SHP77 treated with DMSO at 0.1 percent for 48 hours (cell line): ENCODE data around the gene AXL.
"Not testable (repeated sequence)": the region's sequence is repeated elsewhere in the genome, so short reads cannot be mapped to it uniquely, and the experiment has no call there.

Source experiments
- DNase-seq: peaks from one replicate; lab custom pipeline; 2025; lab: John Stamatoyannopoulos, UW

AXL gene

DNA sequence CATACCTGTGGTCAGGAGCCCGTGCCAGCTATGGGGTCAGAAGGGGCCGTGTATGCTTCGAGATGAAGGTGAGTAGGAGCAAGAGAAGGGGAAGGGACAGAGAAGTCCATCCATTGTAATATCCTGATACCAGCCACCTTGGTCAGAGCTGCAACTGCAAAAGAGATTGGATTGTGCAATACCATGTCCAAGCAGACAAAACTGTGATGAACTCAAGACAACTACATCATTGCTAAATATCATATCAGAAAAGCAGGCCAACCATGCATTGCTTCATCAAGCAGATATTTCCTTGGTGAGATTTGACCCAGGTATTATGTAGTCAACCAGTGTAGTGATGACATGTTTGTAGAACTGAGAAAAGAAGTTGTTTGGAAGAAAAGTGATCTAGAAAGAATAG lies 57.2 kb downstream of the AXL start:
- no peak for DNase-seq

DNA sequence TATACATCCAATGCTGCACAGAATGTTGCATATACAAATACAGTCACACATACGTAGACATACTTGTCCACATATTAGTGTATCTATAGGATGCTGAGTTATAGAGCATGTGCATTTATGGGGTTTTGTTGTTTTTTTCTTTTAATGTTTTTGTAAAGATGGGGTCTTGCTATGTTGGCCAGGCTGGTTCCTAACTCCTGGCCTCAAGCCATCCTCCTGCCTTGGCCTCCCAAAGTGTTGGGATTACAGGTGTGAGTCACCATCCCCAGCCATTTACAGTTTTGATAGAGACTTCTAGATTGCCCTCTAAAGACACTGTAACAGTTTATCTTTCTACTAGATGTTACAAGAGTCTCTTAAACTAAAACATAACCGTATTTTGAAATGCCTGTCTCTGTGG lies 59.5 kb downstream of the AXL start:
- no peak for DNase-seq

DNA sequence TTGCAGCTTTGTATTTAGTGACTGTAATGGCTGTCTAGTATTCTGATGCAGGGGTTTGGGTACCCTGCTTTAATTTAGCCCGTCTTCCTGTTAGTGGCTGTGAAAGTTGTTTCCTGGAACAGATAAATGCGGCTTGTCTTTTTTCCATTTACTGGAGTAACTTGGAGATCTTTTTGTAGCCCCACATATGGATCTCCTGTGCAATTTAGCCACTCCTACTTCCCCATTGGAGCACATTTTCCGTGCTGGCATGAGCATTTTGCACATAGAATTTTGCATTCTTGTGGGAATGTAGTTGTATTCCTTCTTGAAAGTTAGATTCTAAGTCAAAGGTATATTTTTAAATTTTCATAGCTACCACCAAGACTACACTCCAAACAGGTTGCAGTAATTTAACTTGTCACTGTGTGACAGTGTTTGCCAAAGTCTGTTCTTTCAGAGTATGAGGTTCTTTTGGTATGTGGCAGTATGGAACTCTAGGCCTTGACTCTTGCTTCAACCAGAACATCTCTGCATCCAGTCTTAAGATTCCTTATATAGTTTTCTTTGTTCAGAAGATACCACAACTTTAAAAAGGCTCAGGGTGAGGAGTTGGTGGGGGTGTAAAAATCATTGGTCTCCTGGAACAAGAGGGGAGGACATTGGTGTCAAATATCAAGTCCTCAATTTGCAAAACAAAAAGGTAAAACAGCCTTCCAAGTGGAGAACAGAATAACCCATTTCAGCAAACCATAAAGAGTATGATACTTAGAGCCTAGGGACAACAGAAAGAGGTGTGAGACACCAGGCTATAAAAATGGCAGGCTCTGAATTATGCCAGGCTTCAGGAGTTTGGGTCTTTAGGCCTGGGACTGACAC lies 69.9 kb downstream of the AXL start:
- no peak for DNase-seq

DNA sequence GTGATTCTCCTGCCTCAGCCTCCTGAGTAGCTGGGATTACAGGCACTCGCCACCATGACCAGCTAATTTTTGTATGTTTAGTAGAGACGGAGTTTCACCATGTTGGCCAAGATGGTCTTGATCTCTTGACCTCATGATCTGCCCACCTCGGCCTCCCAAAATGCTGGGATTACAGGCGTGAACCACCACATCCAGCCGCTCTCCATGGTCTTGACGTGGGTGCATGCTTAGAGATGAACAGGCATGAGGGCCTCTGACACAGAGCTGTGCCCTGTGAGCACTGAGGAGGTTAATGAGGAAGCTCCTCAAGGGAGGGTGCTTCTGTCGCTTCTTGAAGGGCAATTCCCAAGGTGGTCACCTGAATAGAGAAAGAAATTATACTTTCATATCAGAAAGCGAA lies 70.8 kb downstream of the AXL start:
- not testable (repeated sequence) for DNase-seq

DNA sequence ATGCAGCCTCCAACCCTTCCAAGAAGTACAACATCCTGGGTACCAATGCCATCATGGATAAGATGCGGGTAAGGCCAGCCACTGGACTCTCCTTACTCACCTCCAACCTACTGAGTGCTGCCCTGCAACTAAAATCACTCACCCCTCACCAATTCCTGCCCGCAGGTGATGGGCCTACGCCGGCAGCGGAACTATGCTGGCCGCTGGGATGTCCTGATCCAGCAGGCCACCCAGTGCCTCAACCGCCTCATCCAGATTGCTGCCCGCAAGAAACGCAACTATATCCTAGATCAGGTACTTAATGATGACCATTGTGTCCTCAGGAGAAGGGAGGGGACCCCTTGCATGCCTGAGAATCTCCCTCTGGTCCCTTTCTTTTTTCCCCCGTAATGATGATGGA lies 75.4 kb downstream of the AXL start:
- no peak for DNase-seq

DNA sequence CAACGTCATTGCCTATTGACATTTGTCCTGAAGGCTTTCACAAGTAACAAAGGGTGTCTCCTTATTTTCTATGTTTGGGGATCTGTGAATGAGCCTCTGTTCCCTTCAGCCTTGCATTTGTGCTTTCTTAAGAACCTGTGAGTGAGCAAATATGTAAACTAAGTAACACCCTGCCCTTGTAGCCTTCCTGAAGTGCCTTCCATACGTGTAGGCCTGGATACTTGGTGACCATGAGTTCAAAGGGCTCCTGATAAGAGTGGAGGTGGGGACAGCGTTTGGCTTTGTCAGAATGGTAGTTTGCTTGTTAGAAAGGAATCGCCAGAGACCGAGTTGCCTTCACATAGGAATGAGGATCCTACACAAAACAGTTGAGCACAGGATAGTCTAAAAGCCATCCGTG lies 76.5 kb downstream of the AXL start:
- no peak for DNase-seq

DNA sequence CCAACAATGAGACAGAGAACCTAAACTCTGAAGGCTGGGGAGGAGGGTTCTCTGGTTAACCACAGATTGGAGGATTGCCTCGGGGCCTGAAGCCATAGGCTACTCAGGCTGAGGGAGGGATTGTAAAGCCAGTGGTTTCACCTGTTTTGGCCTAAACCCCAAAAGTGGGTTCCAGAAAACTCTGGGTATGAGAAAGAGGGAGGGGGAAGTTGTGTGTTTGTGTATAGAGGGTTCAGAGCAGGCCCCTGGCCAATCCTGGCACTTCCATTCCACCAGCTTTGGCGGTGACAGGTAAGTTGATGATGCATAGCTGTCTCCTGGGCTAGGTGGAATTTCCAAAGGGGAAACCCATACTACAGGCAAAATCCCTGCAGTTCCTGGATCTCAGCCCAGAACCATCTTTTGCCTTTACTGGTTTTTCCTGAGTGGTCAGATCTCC lies 77.4 kb downstream of the AXL start:
- no peak for DNase-seq

DNA sequence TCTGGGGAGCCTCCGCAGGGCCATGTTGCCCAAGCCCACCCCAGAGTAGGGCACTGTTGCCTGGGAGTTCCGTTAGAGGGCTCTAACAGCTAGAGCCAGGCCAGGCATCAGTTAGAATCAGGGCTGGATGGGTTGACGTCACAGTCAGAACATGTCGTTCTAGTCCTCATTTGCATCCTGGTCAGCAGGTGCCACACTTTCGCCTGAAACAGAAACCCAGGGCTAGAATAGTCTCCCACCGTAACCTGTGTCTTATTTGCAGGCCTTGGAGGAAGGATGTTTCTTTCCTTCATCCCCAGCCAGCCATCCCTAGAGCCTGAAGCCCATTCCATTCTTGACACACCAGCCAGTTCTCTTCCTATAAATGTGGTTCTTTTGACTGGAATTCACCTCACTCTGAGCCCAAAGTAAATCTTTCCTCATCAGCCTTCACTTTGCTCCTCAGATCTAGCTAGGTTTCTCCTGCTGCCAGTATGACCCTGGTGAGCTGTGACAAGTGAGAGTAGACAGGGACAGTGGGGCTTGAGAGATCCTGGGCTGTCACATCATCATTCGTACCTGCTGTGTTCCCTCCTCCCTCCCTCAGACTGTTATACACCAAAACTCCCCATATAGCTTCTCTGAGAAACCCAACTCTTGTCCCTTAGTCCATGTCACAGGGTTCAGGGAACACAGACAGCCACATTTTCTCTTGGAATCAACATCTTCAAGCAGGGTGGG lies 78.8 kb downstream of the AXL start:
- DNase-seq, result no peak

DNA sequence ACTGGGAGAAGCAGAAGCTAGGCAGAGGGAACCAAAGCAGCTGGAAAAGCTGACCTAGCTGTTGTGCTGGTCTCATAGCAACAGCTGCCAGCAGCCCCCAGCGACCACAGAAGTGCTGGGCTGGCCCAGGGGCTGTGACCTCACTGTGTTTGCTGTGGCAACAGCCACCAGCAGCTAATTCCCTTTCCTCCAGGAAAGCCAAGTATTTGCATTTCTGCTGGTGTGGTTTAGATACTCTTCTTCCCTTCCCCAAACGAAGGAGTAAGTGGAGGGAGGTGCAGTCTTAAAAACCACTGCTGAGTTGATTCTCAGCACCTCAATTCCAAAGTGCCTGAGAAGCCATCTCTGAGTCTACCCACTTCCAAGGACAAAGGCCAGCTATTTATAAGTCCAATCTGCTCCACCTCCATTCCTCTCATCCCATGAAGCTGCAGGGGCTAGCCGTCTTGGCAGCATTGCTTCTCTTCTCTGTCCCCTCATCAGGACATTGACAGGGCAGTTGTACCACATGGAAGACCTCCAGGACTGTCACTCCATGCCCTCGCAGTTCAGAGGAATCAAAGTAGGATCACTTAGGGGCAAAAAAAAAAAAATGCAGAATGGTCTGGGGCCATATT lies 79.4 kb downstream of the AXL start:
- no peak for DNase-seq

DNA sequence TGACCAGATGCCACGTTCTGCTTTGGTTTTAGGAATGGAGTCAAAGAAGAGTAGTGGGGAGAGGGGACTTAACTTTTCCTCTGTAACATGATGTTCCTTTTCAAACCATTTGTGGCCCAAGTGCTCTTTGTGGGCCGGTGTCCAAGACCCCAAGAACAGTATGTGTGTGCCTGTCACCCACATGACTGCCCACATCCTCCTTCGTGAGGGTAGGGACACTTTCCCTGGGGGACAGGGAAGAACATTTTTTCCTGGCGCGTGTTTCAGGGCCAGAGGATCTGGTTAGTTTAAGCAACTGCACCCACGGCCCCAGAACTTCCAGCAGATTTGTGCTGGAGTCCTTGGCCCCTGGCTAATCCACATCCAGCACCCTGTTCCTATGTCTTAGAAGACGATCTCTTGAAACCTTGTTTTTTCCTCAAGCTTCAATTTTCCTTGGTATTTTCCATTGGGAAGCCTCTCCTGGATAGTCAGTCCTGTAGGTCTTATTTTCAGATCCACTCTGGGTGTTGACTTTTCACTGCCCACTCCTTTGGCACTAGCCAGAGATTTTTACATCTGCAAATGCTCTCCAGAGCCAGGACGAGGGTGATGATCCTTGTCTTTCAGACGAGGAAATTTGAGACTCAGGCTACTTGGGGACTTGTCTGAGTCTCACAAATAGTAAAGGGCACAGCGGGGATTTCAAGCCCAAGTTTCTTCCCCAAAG lies 80.2 kb downstream of the AXL start:
- DNase-seq, result no peak

DNA sequence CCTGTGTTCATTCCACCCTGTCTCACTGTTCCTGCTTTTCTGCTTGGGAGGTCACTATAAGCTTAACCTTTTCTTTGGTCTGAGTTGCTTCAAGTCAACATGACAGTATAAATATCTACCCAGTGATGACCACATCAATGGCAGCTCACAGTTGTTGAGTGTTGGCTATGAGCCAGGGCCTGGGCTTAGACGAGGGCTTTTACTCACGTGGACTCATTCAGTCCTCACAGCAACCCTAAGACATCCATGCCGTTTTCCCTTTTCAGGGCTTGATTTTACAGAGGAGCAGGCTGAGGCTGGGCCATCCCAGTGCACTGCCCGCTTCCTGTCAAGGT lies 80.7 kb downstream of the AXL start:
- DNase-seq, result no peak

DNA sequence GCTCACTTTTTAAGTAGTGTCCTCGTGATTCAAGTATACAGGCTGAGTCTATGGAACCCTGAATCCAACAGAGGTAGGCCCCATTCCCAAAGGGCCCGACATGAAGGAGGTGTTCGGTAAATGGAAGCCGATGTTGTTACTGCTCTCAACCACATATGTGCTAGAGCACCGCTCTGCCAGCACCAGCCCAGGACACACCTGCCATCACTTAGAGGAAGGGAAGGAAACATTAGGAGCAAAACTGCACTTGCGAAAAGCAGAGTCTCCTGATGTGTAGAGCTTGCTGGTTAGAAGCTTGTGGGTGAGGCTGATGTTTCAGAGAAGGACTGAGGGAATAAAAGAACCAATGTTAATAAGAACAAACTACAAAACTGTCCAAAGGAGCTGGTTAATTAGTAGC lies 81.5 kb downstream of the AXL start:
- DNase-seq, result no peak

DNA sequence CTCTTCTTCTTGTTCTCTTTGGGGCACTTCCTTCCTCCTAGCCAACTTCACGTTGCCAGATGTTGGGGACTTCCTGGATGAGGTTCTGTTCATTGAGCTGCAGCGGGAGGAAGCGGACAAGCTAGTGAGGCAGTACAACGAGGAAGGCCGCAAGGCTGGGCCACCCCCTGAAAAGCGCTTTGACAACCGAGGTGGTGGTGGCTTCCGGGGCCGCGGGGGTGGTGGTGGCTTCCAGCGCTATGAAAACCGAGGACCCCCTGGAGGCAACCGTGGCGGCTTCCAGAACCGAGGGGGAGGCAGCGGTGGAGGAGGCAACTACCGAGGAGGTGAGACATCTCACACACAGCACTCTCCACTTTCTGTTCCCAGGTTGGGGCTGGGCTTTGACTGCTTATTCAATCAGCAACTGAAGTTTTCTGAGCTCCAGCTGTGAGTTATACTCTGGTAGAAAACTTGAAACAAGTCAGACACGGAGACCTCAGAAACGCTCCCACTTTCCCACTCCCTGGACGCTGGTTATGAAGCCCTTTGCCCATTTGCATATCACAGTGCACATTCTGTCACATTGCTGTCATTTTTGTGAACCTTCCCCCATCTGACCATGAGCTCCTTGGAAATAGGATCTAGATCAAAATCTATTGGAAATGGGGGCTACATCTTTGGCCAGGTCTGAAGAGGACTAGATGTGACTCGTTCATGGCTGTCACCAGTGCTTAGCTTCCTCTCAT lies 83.8 kb downstream of the AXL start:
- DNase-seq, result no peak

DNA sequence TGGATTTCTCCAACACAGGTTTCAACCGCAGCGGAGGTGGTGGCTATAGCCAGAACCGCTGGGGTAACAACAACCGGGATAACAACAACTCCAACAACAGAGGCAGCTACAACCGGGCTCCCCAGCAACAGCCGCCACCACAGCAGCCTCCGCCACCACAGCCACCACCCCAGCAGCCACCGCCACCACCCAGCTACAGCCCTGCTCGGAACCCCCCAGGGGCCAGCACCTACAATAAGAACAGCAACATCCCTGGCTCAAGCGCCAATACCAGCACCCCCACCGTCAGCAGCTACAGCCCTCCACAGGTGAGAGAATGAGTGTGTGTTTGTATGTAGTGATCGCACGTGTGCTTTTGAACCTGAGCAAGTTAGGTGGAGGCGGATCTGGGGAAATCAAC lies 84.9 kb downstream of the AXL start:
- no peak for DNase-seq

DNA sequence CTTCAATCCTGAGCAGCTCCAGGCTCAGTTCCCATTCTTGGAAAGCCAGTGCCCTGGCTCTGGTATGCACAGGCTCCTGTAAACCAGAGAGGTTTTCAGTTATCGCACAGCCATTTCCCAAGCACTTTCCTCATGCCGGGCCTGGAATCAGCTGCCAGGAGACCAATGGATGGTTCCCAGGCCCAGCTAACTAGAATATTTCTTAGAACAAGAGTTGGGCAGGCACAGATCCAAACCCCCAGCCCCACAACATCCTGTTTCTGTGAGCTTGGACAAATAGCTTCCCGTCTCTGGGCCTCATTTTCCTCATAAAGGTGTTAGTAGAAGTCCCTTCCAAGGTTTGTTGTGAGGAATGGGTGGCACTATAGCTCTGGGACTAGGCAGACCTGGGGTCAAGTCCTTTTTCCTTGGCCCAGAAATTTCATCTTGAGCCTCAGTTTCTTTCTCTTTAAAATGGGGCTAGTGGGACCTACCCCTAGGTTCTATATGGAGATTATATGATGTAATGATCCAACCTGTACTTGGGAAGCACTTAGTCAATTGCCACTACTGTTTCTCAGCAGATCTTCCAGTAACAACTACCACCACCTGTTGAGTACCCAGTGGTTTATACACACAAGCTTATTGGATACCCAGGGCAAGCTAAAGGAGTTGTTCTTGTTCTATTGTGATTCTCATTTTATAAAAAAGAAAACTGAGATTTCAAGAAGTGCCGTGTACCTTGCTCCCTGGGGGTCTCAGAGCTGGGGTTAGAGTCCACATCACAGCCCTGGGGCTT lies 85.9 kb downstream of the AXL start:
- DNase-seq, result no peak

DNA sequence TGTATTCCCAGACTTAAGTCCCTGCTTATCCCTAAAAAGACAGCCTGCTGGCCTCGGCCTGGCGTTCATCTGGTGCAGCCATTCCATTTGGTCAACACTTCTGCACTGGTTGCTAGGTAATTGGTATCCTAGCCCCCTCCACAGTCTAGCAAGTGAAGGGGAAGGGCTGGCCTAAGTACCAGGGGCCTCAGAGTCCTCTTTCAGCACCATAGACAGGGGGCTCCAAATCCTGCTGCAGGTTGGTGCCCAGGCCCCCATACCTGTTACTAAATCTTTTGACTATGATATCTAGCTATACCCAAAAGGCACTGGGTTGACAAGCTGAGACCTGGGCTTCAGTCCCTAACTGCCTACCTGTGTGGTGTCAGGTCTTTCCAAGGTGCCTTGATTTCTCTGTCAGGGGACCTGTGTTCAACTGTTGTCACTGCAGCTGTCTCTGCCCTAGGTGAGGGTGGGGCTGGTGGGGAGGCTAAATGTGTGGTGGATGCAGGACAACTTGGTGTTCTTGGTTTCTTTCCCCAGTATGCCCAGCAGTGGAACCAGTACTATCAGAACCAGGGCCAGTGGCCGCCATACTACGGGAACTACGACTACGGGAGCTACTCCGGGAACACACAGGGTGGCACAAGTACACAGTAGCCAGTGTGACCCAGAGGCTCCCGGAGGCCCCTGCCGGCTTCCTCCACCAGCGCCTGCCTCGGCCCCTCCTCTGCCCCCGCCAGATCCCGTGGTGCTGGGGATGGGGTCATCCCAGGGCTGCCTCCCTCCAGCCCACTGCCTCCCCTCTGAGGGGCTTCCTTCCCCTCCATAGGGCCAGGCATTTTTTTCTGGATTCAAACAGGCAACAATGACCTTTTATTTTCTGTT lies 87.1 kb downstream of the AXL start:
- no peak for DNase-seq

DNA sequence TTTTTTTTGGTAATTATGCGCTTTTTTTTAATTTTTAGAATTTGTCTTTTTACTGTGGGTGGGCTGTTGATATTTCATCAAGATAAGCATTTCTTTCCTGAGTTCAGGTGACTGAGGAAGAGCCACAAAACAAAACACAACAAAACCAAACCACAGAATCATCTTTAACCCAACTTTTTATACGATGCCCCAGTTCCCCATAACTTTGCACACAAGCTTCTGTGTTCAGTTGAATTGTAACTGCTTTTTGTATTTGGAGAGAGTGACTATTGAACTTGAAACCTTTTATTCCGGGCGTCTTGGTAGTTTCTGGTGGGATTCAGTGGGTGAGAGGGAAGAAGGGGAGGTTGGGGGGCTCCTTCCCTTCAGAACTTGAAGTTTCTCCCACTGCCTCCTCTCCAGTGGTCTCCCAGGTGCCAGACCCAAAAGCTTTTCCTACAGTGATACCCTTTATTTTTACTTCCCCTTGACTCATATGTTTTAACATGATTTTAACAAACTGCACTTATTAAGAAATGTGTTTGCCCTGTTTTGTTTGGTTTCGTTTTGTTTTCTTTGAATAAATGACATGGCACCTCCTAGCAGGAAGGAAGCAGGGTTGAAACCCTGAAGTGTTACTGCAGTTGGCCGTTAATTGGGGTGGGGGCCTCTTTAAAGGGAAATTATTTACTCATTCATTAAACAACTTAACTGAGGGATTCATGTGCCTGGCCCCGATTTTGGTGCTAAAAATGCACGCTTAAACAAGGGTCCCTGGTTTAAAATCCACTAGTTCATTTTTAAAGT lies 88.3 kb downstream of the AXL start:
- DNase-seq, result no peak

DNA sequence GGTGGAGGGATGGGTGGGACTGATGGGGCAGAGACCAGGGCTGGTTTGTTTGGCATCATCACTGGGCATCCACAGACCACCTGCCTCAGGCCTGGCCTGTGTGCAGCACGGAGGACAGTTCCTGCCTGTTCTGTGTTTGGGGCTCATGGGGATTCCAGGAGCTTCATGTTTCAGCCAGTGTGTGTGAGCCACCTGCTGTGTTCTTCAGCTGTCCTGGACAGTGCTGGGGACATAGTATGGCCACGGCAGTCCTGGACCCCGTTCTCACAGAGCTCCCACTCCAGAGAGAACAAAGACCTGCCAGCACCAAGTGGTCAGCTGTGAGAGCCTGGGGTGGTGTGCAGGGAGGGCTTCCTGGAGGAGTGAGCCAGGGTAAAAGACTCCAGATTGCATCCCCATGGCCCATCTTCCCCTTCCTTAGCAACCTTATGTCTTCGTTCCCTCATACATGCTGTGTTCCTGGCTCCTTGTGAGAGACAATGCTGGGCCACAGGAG lies 89.0 kb downstream of the AXL start:
- DNase-seq, result no peak
